GM12878 (cell line): ENCODE results near the gene BIN1.

Experiments used
- FOXM1 ChIP-seq: IDR thresholded peaks from 2 replicates; pipeline ENCODE4 v1.6.1; 2012; ENCODE audit warnings: low read depth, mild to moderate bottlenecking, inconsistent platforms, low read length, moderate library complexity
- NFYA ChIP-seq: IDR thresholded peaks from 2 replicates; pipeline ENCODE4 v1.6.1; 2011; ENCODE audit warnings: low read depth, mild to moderate bottlenecking, low read length, improper control_type of control experiment, borderline replicate concordance
- POLR2A ChIP-seq: IDR thresholded peaks from 2 replicates; pipeline ENCODE4 v1.6.1; 2011; ENCODE audit warnings: low read depth, mild to moderate bottlenecking, low read length

- TF ChIP-seq POLR2A (no peak), NFYA (no peak), FOXM1 (no peak)
These were observed 18.9 kb upstream of the BIN1 start for GRCh38 chr2:127125821-127126220.
